Measurements from ENCODE around the gene CDYL2. TPM values are rescaled to one million over a fixed set of nuclear protein-coding genes. Genes with fewer than 3 reads are reported as not detected.
A peak's percentile ranks its signal among the peaks of the same experiment; 100 is the strongest.

Gene CDYL2
- total RNA-seq, 3 donors from 2014 or later: 6.3 to 8.9 (median 7.5) TPM

- DNase-seq (no peak), ATAC-seq (no peak)
- Histone ChIP-seq H3K4me3 (no peak overlapping the region), H3K4me1 (ENCODE audit: low read depth) (no peaks in the 10 kb centered on the region), H3K9me3 (no peaks in the 10 kb centered on the region), H3K36me3 (ENCODE audit: low read depth) (no peaks in the 10 kb centered on the region)
- TF ChIP-seq CTCF (IDR thresholded peaks at IDR 0.05): no peak
- intact Hi-C loops (cut with DNase I, micrococcal nuclease): no loop called here
Observed at GRCh38 chr16:80599466-80599865, 204.9 kb downstream of the CDYL2 start.

GRCh38 chr16:80596507-80597207 lies 207.7 kb downstream of the CDYL2 start:
- ATAC-seq: no peak

GRCh38 chr16:80594756-80595155 lies 209.6 kb downstream of the CDYL2 start:
- TF ChIP-seq CTCF (IDR thresholded peaks at IDR 0.05): no peak
- H3K4me3 ChIP-seq: no peak overlapping the region
- H3K4me1 ChIP-seq (ENCODE audit: low read depth): no peaks in the 10 kb centered on the region
- intact Hi-C loops (cut with DNase I, micrococcal nuclease): no loop called here
- no peak for ATAC-seq
- no peak for DNase-seq
- H3K9me3 ChIP-seq: no peaks in the 10 kb centered on the region
- H3K36me3 ChIP-seq (ENCODE audit: low read depth): no peaks in the 10 kb centered on the region

More at GRCh38 chr16:80596507-80597207, 207.7 kb downstream of the CDYL2 start:
- no peak for DNase-seq
- H3K4me1 ChIP-seq (ENCODE audit: low read depth): no peaks in the 10 kb centered on the region
- intact Hi-C loops (cut with DNase I, micrococcal nuclease): no loop called here
- no peaks in the 10 kb centered on the region for H3K9me3 ChIP-seq
- no peak for TF ChIP-seq CTCF (IDR thresholded peaks at IDR 0.05)
- H3K4me3 ChIP-seq: no peak overlapping the region
- no peaks in the 10 kb centered on the region for H3K36me3 ChIP-seq (ENCODE audit: low read depth)

- intact Hi-C loops (cut with DNase I, micrococcal nuclease): no loop called here
- no peak for TF ChIP-seq CTCF (IDR thresholded peaks at IDR 0.05)
- H3K4me3 ChIP-seq: no peak overlapping the region
- H3K9me3 ChIP-seq: no peaks in the 10 kb centered on the region
- no peaks in the 10 kb centered on the region for H3K36me3 ChIP-seq (ENCODE audit: low read depth)
- H3K4me1 ChIP-seq (ENCODE audit: low read depth): no peaks in the 10 kb centered on the region
- ATAC-seq: no peak
- DNase-seq: no peak
Observed at GRCh38 chr16:80592273-80592672, 212.1 kb downstream of the CDYL2 start.

- no peaks in the 10 kb centered on the region for H3K9me3 ChIP-seq
- peak; percentile 38 for ATAC-seq
- DNase-seq: no peak
- H3K36me3 ChIP-seq (ENCODE audit: low read depth): no peaks in the 10 kb centered on the region
- H3K4me3 ChIP-seq: no peak overlapping the region
- intact Hi-C loops (cut with DNase I, micrococcal nuclease): no loop called here
- no peaks in the 10 kb centered on the region for H3K4me1 ChIP-seq (ENCODE audit: low read depth)
- TF ChIP-seq CTCF (IDR thresholded peaks at IDR 0.05): no peak
Observed at GRCh38 chr16:80591071-80591915, 213.1 kb downstream of the CDYL2 start.
